H1 (cell line): ENCODE measurements around the gene NLRC3. TPM values are rescaled to one million over a fixed set of nuclear protein-coding genes. Genes with fewer than 3 reads are reported as not detected.

ENCODE experiments used
- BACH1 ChIP-seq: IDR thresholded peaks from 2 replicates; pipeline ENCODE4 v1.6.1; 2012; ENCODE audit warnings: low read length, improper control_type of control experiment
- CEBPB ChIP-seq: IDR thresholded peaks from 2 replicates; pipeline ENCODE4 v1.6.1; 2012; ENCODE audit warnings: low read depth, low read length
- CHD7 ChIP-seq: fragments of 300-600 bp; sonication (generic); IDR thresholded peaks from 2 replicates; pipeline ENCODE4 v1.7.1; 2012; ENCODE audit warnings: low read length, moderate library complexity, mild to moderate bottlenecking, inconsistent platforms; ENCODE audit not compliant: insufficient replicate concordance
- SIN3A ChIP-seq, 2 experiments: IDR thresholded peaks in 1 of 2; conservative IDR thresholded peaks in 1 of 2; 2 replicates each; pipeline ENCODE4 v1.6.1; 2011 to 2012; ENCODE audit warnings: low read length in 2 of 2, improper control_type of control experiment in 1 of 2, low read depth in 1 of 2, mild to moderate bottlenecking in 1 of 2
- TAF1 ChIP-seq: IDR thresholded peaks from 2 replicates; pipeline ENCODE4 v1.6.1; 2011; ENCODE audit warnings: mild to moderate bottlenecking, low read depth, low read length
- USF2 ChIP-seq: IDR thresholded peaks from 2 replicates; pipeline ENCODE4 v1.6.1; 2011; ENCODE audit warnings: low read length, improper control_type of control experiment
- YY1 ChIP-seq: IDR thresholded peaks from 2 replicates; pipeline ENCODE4 v1.6.1; 2011; ENCODE audit warnings: low read depth, mild to moderate bottlenecking, low read length
- polyA plus RNA-seq, 7 experiments: library from polyadenylated mRNA; depleted of rRNA in 3 of 7; stranded (reverse) in 5 of 7; unstranded in 2 of 7; fragments of >200 nt in 5 of 7; fragments of 200-250 nt in 2 of 7; gene quantifications; 1 replicate in 5 of 7; 2 replicates in 1 of 7; 4 replicates in 1 of 7; pipeline versions ENCODE4 v1.2.1 to v1.2.3, GENCODE V29; 2011 to 2013; ENCODE audit warnings: missing spikeins in 2 of 7, mixed read lengths in 2 of 7
- total RNA-seq: library from RNA; stranded (reverse); fragmentation: NEBNext Ultra II Directional; extraction: Animal tissue kit (Norgen Biotek cat#: 25700); gene quantifications from 2 replicates; pipeline ENCODE4 v1.2.1, GENCODE V29; 2021

The NLRC3 gene
- total and polyA plus RNA-seq, 2 of the 8 experiments (the other 6 are each of a cell fraction or from before 2014, with no cell fraction given): 0.18 to 0.20 TPM

GRCh38 chr16:3599121-3599520 is 21.9 kb upstream of the NLRC3 start (continued):
- TF ChIP-seq CHD7 (no peak), CEBPB (no peak), USF2 (no peak), YY1 (no peak), TAF1 (no peak), BACH1 (no peak), SIN3A (conservative IDR thresholded peaks at IDR 0.05 in 1 of 2, IDR thresholded peaks at IDR 0.05 in 1 of 2; ENCODE audit: low read depth in 1 of 2, low read length in 2 of 2) (no peak)
- TF ChIP-seq, all 59 proteins: peak for 0
